ENCODE data around the gene SETBP1.
A peak's percentile ranks its signal among the peaks of the same experiment; 100 is the strongest.
"Not testable (repeated sequence)": the region's sequence is repeated elsewhere in the genome, so short reads cannot be mapped to it uniquely, and the experiment has no call there.

The SETBP1 gene

DNA sequence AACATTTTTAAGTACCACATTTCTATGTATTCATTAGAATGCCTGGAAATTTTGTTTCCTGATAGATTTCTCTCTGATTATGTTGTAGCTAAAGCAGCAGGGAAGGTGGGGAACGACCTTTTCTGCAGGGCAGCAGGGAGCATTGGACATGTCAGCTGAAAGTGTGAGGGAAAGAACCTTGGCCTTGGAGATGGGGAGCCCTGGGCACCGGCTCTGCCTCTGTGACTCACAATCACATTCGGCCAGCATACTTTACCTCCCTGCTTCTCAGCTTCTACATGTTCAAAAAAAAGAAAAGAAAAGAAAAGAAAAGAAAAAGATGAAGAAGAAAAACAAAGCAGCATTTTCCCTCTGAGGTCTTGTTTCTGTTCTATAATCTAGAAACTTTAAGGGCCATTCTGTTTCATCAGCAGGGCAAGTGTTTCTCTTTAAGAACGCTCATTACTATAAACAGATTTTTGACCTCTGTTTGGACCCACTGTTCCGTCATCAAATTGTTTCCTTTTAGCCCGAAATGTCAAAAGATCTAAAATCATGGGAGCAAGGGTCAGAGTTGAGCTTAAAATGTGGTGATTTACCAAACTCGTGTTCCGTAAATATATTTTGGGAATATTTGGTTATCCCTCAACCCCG, 27.9 kb downstream of the SETBP1 start:
- DNase-seq = no peak

- DNase-seq = no peak
These were observed 28.8 kb downstream of the SETBP1 start for GRCh38 chr18:44709307-44710126.

GRCh38 chr18:44710931-44711330, 30.2 kb downstream of the SETBP1 start:
- no peak for DNase-seq

GRCh38 chr18:44712025-44712424, 31.3 kb downstream of the SETBP1 start:
- DNase-seq = peak; percentile 76

GRCh38 chr18:44713435-44713834, 32.7 kb downstream of the SETBP1 start:
- no peak for DNase-seq

DNA sequence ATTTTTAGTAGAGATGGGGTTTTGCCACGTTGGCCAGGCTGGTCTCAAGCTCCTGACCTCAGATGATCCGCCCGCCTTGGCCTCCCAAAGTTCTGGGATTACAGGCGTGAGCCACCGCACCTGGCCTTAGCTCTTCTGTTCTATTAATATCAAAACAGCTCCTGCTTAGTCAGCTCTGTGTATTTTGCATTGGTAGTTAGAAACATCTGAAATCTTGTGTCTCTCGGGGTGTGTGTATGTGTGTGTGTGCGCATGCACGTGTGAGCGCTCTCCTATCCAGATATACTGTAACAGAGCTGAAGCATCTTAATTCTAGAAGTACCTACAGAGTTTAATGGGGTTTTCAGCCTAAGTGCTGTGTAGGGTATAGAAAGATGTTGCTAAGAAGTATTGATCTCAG, 33.7 kb downstream of the SETBP1 start:
- no peak for DNase-seq

DNA sequence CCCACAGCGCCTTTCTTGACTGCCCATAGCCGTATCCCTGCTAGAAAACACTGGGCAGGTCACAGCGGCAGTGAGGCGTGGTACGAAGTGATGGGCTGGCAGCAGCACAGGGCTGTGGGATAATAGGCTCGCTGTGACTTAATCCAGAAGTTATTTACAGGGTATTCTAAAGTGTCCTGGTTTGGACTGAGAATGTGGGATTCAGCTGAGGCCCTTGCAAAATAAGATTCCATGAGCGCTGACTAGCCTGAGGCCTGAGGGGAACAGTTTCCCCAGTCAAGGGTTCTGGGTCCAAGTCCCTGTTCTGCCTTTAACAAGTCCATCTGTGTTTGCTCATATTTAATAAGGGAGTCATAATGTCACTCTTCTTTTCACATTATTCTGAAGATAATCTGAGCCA, 34.6 kb downstream of the SETBP1 start:
- peak; percentile 96 for DNase-seq

DNA sequence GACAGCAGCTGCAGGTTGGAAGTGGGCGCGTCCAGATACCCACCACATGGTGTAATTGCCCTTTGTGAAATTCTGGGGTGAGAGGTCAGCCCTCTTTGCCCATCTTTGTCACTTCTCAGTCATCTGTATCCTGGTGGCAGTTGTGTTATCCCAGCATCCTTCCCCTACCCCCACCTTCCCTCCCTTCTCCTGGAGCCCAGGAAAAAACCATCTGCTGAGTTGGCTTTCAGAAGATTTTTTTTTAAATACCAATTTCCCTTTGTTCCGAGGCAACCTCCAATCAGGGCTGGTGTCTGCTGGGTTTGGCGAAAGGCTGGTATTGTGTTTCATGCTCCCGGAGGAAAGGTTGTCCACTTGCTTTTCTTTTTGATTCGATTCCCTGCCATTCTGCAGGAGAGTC, 35.2 kb downstream of the SETBP1 start:
- peak; percentile 59 for DNase-seq

- peak; percentile 35 for DNase-seq
These were observed 36.0 kb downstream of the SETBP1 start for GRCh38 chr18:44716697-44717163.

GRCh38 chr18:44719519-44720060, 38.9 kb downstream of the SETBP1 start:
- DNase-seq = peak; percentile 26

DNA sequence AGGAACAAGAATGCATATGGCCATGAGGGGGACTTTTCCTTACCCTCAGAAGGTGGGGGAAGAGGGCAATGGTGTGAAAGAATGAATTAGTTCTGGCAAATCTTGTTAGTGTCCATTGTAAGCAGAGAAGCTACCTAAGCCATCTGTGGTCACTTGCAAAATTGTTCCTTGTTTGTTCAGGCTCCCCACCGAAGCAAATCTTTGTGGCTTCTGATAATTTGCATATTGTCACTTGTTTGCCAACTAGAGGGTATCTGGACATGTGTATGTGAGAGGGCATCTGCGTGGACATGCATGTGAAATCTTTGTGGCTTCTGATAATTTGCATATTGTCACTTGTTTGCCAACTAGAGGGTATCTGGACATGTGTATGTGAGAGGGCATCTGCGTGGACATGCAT, 41.1 kb downstream of the SETBP1 start:
- DNase-seq = not testable (repeated sequence)

GRCh38 chr18:44723411-44723810, 42.7 kb downstream of the SETBP1 start:
- DNase-seq = peak; percentile 52

DNA sequence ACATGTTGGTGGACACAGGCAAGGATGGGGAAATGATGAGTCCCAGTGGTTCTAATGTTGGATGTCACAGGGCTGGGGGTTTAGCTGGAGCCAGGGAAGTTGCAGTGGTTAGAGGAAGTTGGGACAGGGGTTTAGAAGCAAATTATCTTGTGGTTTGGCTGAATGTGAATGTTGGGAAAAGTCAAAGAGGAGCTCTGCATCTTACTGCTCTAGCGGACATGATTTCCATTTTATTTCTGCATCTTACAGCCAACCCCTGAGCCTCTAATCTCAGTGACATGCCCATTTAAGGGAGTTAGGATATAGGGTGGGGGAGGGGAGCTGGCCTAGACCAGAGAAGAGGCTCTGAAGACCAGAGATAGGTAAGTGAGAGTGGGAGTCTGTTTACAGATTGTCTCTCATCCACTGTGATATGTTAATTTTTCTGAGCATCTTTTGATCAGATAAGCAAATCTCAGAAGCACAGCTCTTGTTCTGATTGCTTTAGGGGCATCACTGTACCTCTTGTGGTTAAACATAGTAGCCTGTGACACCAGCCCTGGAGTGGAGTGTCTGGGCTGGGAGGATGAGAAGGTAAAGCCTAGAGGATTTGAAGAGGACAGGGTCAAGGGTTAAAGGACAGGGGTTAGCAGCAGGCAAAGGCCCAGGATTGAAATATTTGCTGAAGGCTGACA, 43.6 kb downstream of the SETBP1 start:
- DNase-seq = peak; percentile 56

DNA sequence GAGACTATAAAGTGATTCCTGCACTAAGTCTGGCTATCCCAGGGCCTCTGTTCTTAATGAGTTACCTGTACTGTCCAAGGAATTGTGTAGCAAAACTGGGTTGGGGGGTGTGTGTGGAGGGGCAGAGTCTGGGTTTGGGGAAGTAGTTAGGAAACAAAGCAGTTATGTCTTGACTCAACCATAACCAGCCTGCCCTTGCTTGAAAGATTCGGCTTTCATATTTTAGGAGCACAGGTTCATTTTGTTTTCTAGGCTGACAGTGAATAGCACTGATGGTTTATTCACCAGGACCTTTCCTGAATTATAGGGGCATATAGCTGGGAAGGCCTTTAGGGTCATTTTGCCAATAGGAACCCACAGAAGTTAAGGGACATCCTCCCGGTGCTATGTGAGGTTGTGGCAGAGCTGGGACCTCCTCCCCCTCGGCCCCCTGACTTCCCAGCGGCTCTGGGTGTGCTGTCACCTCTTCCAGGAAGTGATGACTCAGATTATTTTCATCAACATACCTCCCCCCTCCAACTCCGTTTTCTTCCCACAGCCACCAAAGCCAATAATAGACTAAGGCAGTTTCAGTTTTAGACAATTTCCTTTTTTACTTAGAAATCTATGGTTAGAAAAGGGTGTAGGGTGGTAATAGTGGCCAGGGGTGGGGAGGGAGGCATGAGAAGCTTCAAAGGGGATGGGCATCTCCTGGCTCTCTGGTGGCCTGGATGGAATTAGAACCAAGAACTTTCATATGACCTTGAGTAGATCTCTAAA, 44.8 kb downstream of the SETBP1 start:
- DNase-seq = peak; percentile 43

DNA sequence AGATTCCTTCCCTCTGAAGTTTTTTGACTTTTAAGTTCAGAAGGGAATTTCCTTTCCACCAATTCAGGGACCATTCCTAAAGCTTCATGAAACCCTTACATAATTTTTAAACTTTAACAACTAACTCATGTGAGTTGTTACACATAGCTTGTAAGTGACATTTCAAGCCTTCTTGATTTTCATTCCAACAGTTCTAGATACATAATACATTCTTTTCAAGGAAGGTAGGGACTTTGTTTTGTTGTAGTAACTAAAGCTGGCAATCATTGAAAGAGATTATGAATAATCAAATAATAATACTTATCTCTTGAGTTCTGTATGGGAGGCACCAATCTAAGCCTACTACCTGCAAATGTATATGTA, 45.4 kb downstream of the SETBP1 start:
- DNase-seq = no peak

DNA sequence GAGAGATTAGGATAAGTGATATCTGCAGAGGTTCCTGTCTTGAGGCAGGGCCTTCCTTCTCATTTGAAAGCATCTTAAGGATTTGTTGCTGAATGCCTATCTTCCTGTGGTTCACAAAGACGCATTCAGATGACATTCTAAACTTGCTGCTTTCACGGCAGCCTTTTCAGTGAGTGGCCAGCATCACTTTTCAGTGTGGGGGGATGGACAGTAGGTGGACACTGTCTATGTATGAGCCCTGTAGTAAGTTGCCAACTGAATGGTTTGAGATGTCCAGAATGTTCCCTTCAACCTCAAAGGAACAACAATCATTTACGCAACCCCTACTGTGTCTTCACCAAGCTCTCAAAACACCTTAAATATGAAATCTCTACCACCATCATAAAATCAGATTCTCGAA, 46.6 kb downstream of the SETBP1 start:
- DNase-seq = no peak

DNA sequence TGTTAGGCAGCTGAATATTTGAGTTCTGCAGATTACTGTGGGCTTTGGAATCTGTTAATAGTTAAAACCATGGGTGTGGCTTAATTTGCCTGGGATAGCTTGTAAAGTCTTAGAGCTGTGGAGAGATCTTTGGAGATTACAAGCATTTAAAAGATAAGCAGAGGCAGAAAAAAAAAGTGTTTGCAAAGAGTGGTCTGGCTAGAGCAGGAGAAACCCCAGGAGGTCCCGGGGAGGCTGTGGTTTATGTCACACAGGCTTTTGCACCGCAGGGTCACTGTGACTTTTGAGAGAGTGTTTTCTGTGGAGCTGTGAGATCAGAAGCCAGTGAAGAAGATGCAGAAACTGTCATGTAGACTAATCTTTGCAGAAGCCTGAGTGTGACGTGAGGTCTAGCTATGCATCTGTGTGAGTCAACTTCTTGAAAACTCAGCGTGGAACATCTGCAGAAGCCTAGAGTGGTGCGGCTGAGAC, 49.0 kb downstream of the SETBP1 start:
- DNase-seq = peak; percentile 87

GRCh38 chr18:44730803-44731529, 50.3 kb downstream of the SETBP1 start:
- peak; percentile 67 for DNase-seq

DNA sequence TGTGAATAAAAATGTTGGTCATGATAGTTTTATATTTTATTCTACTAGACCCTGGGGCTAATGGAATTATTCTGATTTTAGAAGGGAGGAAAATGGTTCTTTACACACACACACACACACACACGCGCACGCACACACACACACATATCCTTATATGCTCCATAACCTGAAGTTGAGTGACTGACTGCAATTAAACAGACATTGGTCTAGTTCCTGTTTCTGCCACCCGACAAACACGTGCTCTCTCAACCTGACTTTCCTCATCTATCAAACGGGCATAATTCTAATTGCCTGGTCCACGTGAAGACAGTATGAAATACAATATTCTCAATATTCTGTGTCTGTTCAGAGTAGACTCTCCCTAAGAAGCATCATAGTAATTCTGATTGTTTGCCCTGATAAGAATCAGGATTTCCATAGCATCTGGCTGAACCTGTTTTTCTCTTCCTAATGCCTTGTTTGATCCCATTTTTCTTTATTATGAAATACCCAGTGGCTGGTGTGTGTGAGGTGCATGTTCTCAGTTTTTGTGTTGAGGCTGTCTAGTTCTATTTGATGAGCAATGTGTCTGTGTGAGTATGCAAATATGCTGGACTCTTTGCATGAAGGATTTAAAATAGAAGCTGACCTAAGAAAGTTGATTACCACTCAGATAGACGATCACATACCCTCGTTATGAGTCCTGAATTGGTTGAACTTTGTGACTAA, 51.0 kb downstream of the SETBP1 start:
- no peak for DNase-seq

DNA sequence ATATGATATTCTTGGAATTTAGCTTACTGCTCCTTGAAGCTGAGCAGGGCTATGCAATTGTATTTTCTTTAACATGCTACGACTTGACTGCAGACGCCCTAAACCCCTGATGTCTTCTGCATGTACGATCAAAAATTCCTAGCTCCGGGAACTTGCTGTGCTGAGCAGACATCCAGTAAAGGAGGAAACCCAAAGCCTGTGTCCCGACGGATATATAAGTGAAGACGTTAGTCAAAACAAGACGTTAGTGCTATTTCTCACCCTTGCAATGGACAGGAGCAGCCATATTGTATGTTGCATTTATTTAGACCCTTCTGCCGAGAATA, 51.5 kb downstream of the SETBP1 start:
- no peak for DNase-seq

DNA sequence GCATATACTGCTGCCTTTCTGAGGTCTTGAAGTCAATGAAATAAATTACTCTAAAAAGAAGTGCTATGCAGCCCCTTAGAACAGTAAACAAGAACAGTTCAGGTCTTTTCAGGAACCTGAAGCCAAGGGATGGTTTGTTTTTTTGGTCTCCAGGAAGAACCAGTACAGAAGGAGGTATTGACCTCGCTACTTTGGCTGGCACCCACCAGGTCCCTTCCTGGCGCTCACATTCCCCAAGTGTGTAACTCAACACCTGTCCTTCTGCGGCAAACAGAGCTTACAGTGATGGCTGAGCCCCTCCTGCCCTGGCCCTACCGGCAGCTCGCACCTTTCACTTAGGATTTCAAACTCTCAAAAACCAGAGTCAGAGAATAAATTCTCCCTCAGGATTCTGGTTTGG, 51.9 kb downstream of the SETBP1 start:
- no peak for DNase-seq

Data from islet precursor cell (in vitro differentiated cells).